OCI-LY1 (cell line): ENCODE data around the gene TBX15.

Experiments used
- H2AFZ ChIP-seq: fragments of 200-600 bp; sonication (generic), shearing (Covaris generic); 2 replicates; pipeline ENCODE4 v1.6.0; 2014; ENCODE audit warnings: antibody characterized with exemption, mild to moderate bottlenecking, low read length
- H3F3A ChIP-seq: fragments of 200-600 bp; sonication (generic), shearing (Covaris generic); 2 replicates; pipeline ENCODE4 v1.6.0; 2014; ENCODE audit warnings: mild to moderate bottlenecking, antibody characterized with exemption, low read length, moderate library complexity; ENCODE audit not compliant: insufficient read depth
- H3K27ac ChIP-seq: fragments of 200-600 bp; sonication (generic); 2 replicates; pipeline ENCODE4 v1.5.1; 2014; ENCODE audit warnings: low read length, mixed run types, mild to moderate bottlenecking, low read depth; ENCODE audit not compliant: poor library complexity, severe bottlenecking
- H3K27me3 ChIP-seq: fragments of 200-600 bp; sonication (generic); 2 replicates; pipeline ENCODE4 v1.6.0; 2014; ENCODE audit warnings: antibody characterized with exemption, mild to moderate bottlenecking, low read length, moderate library complexity; ENCODE audit not compliant: insufficient read depth
- H3K36me3 ChIP-seq: fragments of 200-600 bp; sonication (generic); 2 replicates; pipeline ENCODE4 v1.6.1; 2014; ENCODE audit warnings: mild to moderate bottlenecking, antibody characterized with exemption, low read length, moderate library complexity, mixed read lengths; ENCODE audit not compliant: insufficient read depth
- H3K4me1 ChIP-seq: fragments of 200-600 bp; sonication (generic); 2 replicates; pipeline ENCODE4 v1.5.1; 2014; ENCODE audit warnings: mild to moderate bottlenecking, low read length, moderate library complexity; ENCODE audit not compliant: insufficient read depth, severe bottlenecking
- H3K4me2 ChIP-seq: fragments of 200-600 bp; sonication (generic), shearing (Covaris generic); 2 replicates; pipeline ENCODE4 v1.6.1; 2014; ENCODE audit warnings: low read length
- H3K4me3 ChIP-seq: fragments of 200-600 bp; sonication (generic); 2 replicates; pipeline ENCODE4 v1.5.1; 2014; ENCODE audit warnings: low read length, low read depth, mild to moderate bottlenecking, mixed read lengths; ENCODE audit not compliant: poor library complexity, severe bottlenecking
- H3K79me2 ChIP-seq: fragments of 200-600 bp; shearing (Covaris generic); 2 replicates; pipeline ENCODE4 v1.6.1; 2016; ENCODE audit warnings: mixed run types, low read length, mixed read lengths; ENCODE audit not compliant: insufficient read depth
- H3K9ac ChIP-seq: fragments of 200-600 bp; sonication (generic), shearing (Covaris generic); 2 replicates; pipeline ENCODE4 v1.6.1; 2014; ENCODE audit warnings: mild to moderate bottlenecking, low read length, mixed read lengths
- H3K9me2 ChIP-seq: fragments of 200-600 bp; sonication (generic), shearing (Covaris generic); 2 replicates; pipeline ENCODE4 v1.6.1; 2014; ENCODE audit warnings: low read depth, mild to moderate bottlenecking, low read length, mixed read lengths
- H3K9me3 ChIP-seq: fragments of 200-600 bp; shearing (Covaris generic); 2 replicates; pipeline ENCODE4 v1.6.1; 2014; ENCODE audit warnings: low read length, mixed read lengths
- H4K20me1 ChIP-seq: fragments of 200-600 bp; sonication (generic), shearing (Covaris generic); 2 replicates; pipeline ENCODE4 v1.6.0; 2016; ENCODE audit warnings: mild to moderate bottlenecking, low read length; ENCODE audit not compliant: insufficient read depth
- CTCF ChIP-seq: fragments of 200-600 bp; sonication (generic), shearing (Covaris generic); IDR thresholded peaks from 2 replicates; pipeline ENCODE4 v1.5.1; 2017; ENCODE audit warnings: mild to moderate bottlenecking, antibody characterized with exemption, low read length, moderate library complexity, mixed read lengths
- EZH2 ChIP-seq: fragments of 200-600 bp; sonication (generic), shearing (Covaris generic); IDR thresholded peaks from 2 replicates; pipeline ENCODE4 v1.8.0; 2017; ENCODE audit warnings: borderline replicate concordance, mixed run types, mild to moderate bottlenecking, antibody characterized with exemption, low read length, moderate library complexity, mixed read lengths

Gene TBX15

GRCh38 chr1:118923319-118923718 lies 64.8 kb downstream of the TBX15 start:
- Histone ChIP-seq H3K27ac (no peak overlapping the region), H3K9me2 (no peaks in the 10 kb centered on the region), H2AFZ (no peak overlapping the region), H3K4me3 (no peak overlapping the region), H4K20me1 (no peaks in the 10 kb centered on the region), H3K9ac (no peak overlapping the region), H3F3A (no peaks in the 10 kb centered on the region), H3K4me2 (no peak overlapping the region), H3K27me3 (no peaks in the 10 kb centered on the region), H3K4me1 (no peaks in the 10 kb centered on the region), H3K9me3 (no peaks in the 10 kb centered on the region), H3K36me3 (no peaks in the 10 kb centered on the region), H3K79me2 (no peaks in the 10 kb centered on the region)
- TF ChIP-seq CTCF (no peak), EZH2 (no peak)

- no peaks in the 10 kb centered on the region for H4K20me1 ChIP-seq
- TF ChIP-seq CTCF (no peak), EZH2 (no peak)
- H3K4me1 ChIP-seq: no peaks in the 10 kb centered on the region
- no peak overlapping the region for H3K9ac ChIP-seq
- H3F3A ChIP-seq: no peaks in the 10 kb centered on the region
- no peak overlapping the region for H3K4me2 ChIP-seq
- no peak overlapping the region for H3K4me3 ChIP-seq
- H3K27ac ChIP-seq: no peak overlapping the region
- no peaks in the 10 kb centered on the region for H3K9me2 ChIP-seq
- no peaks in the 10 kb centered on the region for H3K9me3 ChIP-seq
- H3K27me3 ChIP-seq: no peaks in the 10 kb centered on the region
- H3K36me3 ChIP-seq: no peaks in the 10 kb centered on the region
- no peak overlapping the region for H2AFZ ChIP-seq
- H3K79me2 ChIP-seq: no peaks in the 10 kb centered on the region
Observed at GRCh38 chr1:118921994-118922393, 66.1 kb downstream of the TBX15 start.

- Histone ChIP-seq H3K36me3 (no peaks in the 10 kb centered on the region), H3K4me3 (no peak overlapping the region), H3K27me3 (no peaks in the 10 kb centered on the region), H3K27ac (no peak overlapping the region), H4K20me1 (no peaks in the 10 kb centered on the region), H3F3A (no peaks in the 10 kb centered on the region), H3K4me2 (no peak overlapping the region), H3K9me3 (no peaks in the 10 kb centered on the region), H2AFZ (no peak overlapping the region), H3K79me2 (no peaks in the 10 kb centered on the region), H3K9me2 (no peaks in the 10 kb centered on the region), H3K4me1 (no peaks in the 10 kb centered on the region), H3K9ac (no peak overlapping the region)
- no peak for TF ChIP-seq CTCF
- no peak for TF ChIP-seq EZH2
Observed at GRCh38 chr1:118920124-118920717, 67.9 kb downstream of the TBX15 start.
